Activated CD8-positive, alpha-beta memory T cell treated with anti-CD3 and anti-CD28 coated beads for 36 hours (primary cell): Measurements from ENCODE around the gene CCDC43. TPM values are rescaled to one million over a fixed set of nuclear protein-coding genes. Genes with fewer than 3 reads are reported as not detected.
"Not testable (repeated sequence)": the region's sequence is repeated elsewhere in the genome, so short reads cannot be mapped to it uniquely, and the experiment has no call there.

Experiments used
- CTCF ChIA-PET: fragments of 350-600 bp; sonication (Branson Sonifier 250); formaldehyde crosslinking; loops from one replicate; lab custom pipeline; 2021; ENCODE audit warnings: antibody characterized with exemption; lab: Charles Lee
- POLR2A ChIA-PET: fragments of 350-600 bp; sonication (Branson Sonifier 250); formaldehyde crosslinking; loops from one replicate; lab custom pipeline; 2021; ENCODE audit warnings: antibody characterized with exemption; lab: Charles Lee
- total RNA-seq, 2 experiments: library from RNA; stranded (reverse); gene quantifications; one replicate each; pipeline ENCODE4 v1.2.3, GENCODE V29; 2021

CCDC43 gene
- total RNA-seq = 10 to 100 TPM; 31.1 to 32.5 TPM

GRCh38 chr17:44689477-44690217 lies at the start of gene CCDC43:
TSS of gene CCDC43 (minus strand) at chr17:44689776. CDS start at chr17:44689753, 23 bp downstream.
- CTCF ChIA-PET = interaction anchor here (0.8 to 1.9 kb wide), 2 partner anchors 87 to 156 kb away, joined by 3 to 9 read pairs; no protein-coding TSS in a partner anchor
- POLR2A ChIA-PET = interaction anchor here (1.2 kb wide), 1 partner anchor 19 kb away, joined by 9 read pairs; the partner anchor contains the start of gene DBF4B

GRCh38 chr17:44738214-44738906 lies 48.8 kb upstream of the CCDC43 start:
- POLR2A ChIA-PET = no interaction called here
- CTCF ChIA-PET = no interaction called here

GRCh38 chr17:44736551-44737240 lies 47.1 kb upstream of the CCDC43 start:
- CTCF ChIA-PET = no interaction called here
- POLR2A ChIA-PET = no interaction called here

DNA sequence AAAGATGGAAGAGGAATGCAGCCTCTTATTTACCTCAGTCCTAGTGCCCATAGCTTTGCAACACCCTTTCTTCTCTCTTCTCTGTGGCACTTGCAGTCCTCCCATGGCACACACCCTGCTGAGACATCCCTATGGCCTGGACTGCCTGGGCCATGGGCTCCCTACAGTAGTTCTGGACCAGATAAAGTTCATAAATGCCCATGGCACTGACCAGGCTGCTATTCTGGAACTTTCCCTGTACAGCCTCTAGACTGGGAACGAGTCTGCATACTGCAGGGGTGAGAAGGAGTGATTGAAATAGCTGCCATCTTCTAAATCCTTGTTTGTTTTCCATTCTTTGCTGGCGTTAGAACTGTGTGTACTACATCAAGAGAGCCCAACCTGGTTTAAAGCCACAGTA lies 44.7 kb upstream of the CCDC43 start:
- CTCF ChIA-PET = interaction anchor here (0.6 kb wide), 1 partner anchor 47 kb away, joined by 3 read pairs; no protein-coding TSS in a partner anchor
- POLR2A ChIA-PET = no interaction called here

GRCh38 chr17:44733753-44734152 lies 44.2 kb upstream of the CCDC43 start:
- ChIA-PET POLR2A (no interaction called here), CTCF (no interaction called here)

DNA sequence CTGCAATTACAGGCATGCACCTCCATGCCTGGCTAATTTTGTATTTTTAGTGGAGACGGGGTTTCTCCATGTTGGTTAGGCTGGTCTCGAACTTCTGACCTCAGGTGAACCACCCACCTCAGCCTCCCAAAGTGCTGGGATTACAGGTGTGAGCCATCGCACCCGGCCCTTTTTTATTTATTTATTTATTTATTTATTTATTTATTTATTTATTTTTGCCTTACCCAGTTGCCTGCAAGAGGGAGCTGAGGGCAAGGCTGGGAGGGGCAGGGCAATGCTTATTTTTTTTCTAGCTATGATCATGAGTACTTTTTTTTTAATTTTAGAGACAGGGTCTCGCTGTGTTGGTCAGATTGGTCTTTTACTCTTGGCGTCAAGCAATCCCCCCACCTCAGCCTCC lies 36.5 kb upstream of the CCDC43 start:
- POLR2A ChIA-PET, CTCF ChIA-PET: not testable (repeated sequence)

DNA sequence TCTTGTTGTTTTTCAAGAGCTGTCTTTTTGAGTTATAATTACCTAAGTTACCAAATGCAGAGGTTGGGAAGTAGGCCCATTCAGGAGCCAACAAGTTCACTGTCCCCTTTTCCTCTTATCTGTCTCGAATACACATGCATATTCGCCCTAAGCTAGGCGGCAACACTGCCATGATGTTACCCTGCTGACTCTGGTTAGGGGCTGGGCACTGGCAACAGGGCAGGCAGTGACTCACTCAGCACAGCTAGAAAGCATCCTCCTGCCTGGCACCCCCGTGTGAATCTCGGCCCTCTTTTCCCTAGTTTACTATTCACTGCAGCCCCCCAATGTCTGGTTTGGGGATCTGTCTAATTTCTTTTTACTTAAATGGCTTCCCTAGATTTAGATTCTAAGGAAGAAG lies 32.7 kb upstream of the CCDC43 start:
- POLR2A ChIA-PET = no interaction called here

GRCh38 chr17:44719444-44719843 lies 29.9 kb upstream of the CCDC43 start:
- POLR2A ChIA-PET = no interaction called here
- CTCF ChIA-PET = no interaction called here

More for the DNA sequence above, 32.7 kb upstream of the CCDC43 start:
- CTCF ChIA-PET = interaction anchor here (0.7 kb wide), 1 partner anchor 33 kb away, joined by 3 read pairs; no protein-coding TSS in a partner anchor

- POLR2A ChIA-PET = interaction anchor here (0.5 to 1.3 kb wide), 2 partner anchors 20 to 140 kb away, joined by 6 to 9 read pairs; partner anchors contain the start of gene CCDC43
- CTCF ChIA-PET = interaction anchor here (0.6 kb wide), 1 partner anchor 186 kb away, joined by 3 read pairs; no protein-coding TSS in a partner anchor
These were observed 19.1 kb upstream of the CCDC43 start, which contains the start of gene DBF4B for GRCh38 chr17:44708401-44709263. TSS of gene DBF4B (plus strand) at chr17:44708665. CDS start at chr17:44708821, 156 bp downstream.

DNA sequence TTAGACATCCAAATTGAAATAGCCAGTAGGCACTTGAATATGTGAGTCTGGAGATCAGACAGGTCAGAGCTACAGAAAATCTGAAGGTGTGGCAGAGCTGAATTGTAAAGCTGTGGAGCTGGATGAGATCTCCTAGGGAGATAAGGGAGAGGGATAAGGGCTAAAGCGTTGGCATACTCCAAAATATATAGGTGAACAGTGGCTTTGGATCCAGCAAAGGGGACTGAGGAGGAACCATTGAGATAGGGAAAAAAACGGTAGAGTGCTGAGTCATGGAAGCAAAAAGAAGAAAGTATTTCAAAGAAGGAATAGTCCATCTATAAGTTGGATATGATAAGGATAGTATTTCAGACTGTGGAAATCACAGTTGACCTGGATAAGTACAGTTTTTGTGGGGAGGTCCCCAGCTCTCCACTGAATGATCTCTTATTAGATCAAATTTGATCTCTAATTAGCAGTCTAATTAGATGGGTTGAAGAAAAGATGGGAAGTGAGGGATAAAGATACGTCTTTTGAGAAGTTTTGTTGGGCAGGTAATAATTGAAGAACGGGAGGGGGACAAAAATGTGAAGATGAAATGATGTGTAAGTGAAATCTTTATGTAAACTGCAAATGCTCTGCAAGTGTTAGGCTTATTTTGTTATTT lies 18.3 kb upstream of the CCDC43 start:
- ChIA-PET CTCF (interaction anchor here (0.6 kb wide), 1 partner anchor 185 kb away, joined by 3 read pairs; no protein-coding TSS in a partner anchor), POLR2A (interaction anchor here (0.5 to 1.3 kb wide), 2 partner anchors 19 to 141 kb away, joined by 6 to 9 read pairs; partner anchors contain the start of gene CCDC43)

DNA sequence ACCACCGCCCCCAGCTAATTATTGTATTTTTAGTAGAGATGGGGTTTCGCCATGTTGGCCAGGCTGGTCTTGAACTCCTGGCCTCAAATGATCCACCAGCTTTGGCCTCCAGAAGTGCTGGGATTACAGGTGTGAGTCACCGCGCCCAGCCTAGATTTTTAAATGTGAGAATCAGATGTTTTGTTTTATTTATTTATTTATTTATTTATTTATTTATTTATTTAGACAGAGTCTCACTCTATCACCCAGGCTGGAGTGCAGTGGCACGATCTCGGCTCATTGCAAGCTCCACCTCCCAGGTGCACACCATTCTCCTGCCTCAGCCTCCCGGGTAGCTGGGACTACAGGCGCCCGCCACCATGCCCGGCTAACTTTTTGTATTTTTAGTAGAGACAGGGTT lies 10.7 kb upstream of the CCDC43 start:
- POLR2A ChIA-PET, CTCF ChIA-PET: not testable (repeated sequence)

- POLR2A ChIA-PET = no interaction called here
- CTCF ChIA-PET = no interaction called here
These were observed 4.0 kb upstream of the CCDC43 start for GRCh38 chr17:44693609-44694008.

- CTCF ChIA-PET = interaction anchor here (1.2 to 1.9 kb wide), 2 partner anchors 157 to 172 kb away, joined by 3 to 9 read pairs; no protein-coding TSS in a partner anchor
- POLR2A ChIA-PET = not testable (repeated sequence)
These were observed 1.2 kb upstream of the CCDC43 start for GRCh38 chr17:44690746-44691306.

DNA sequence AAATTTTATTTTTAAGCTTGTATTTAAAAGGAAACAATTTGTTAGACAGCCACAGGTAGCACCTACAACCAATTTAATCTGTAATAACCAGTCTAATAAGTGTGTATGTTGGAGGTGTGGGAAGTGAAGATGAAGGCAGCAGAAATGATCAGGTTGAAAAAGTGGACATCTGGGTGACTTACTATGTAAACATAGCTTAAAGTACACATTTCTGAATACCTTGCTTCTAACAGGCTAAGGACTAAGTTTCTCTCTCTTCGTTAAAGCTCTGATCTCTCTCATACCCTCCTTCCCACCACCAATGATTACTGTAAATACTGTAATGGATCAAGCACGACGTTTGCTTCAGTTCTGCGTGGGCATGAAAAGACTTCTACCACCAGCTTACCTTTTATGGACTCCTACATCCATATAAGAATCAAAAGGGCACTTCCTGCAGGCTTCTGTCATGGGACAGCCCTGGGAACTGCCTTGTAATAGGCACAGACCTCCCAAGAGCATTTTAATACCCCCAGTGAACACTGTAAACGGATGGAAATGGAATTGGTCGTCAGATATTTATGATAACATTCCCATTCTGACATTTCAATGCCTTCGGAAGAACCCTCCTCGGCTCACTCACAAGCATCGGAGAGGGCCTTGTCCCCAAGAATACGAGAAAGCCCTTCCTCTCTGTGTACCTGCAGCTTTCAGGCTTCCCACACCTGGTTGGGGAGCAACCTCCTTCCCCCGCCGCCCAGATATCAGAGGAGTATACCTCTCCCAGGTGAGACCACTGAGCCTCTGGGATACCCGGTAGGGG lies 700 bp downstream of the CCDC43 start:
- ChIA-PET POLR2A (interaction anchor here (0.6 to 1.2 kb wide), 2 partner anchors 20 to 84 kb away, joined by 9 to 12 read pairs; partner anchors contain the start of gene DBF4B), CTCF (no interaction called here)

GRCh38 chr17:44688200-44688599 lies 1.4 kb downstream of the CCDC43 start:
- ChIA-PET POLR2A (interaction anchor here (1.2 kb wide), 1 partner anchor 20 kb away, joined by 9 read pairs; the partner anchor contains the start of gene DBF4B), CTCF (interaction anchor here (1.1 kb wide), 1 partner anchor 154 kb away, joined by 3 read pairs; no protein-coding TSS in a partner anchor)

GRCh38 chr17:44687756-44688155 lies 1.8 kb downstream of the CCDC43 start:
- ChIA-PET POLR2A (no interaction called here), CTCF (interaction anchor here (1.1 kb wide), 1 partner anchor 154 kb away, joined by 3 read pairs; no protein-coding TSS in a partner anchor)
